Activated CD8-positive, alpha-beta T cell treated with anti-CD3 and anti-CD28 coated beads for 36 hours (primary cell): ENCODE data around the gene SPRR1A. TPM values are rescaled to one million over a fixed set of nuclear protein-coding genes. Genes with fewer than 3 reads are reported as not detected.

Source experiments
- ATAC-seq: fragments of 200-7000 bp; cut with Tn5 transposase; one replicate; pipeline ENCODE4 v1.10.0; 2021; ENCODE audit warnings: mild to moderate bottlenecking, moderate library complexity
- CTCF ChIA-PET: fragments of 350-600 bp; sonication (Branson Sonifier 250); formaldehyde crosslinking; loops from one replicate; lab custom pipeline; 2021; ENCODE audit warnings: antibody characterized with exemption; lab: Charles Lee
- POLR2A ChIA-PET: fragments of 350-600 bp; sonication (Branson Sonifier 250); formaldehyde crosslinking; loops from one replicate; lab custom pipeline; 2021; ENCODE audit warnings: antibody characterized with exemption; lab: Charles Lee
- DNase-seq: peaks from one replicate; pipeline ENCODE4 v3.0.0-alpha.2; 2020
- H3K27ac Mint-ChIP-seq: one replicate; pipeline ENCODE4 v1.8.0; 2021; ENCODE audit warnings: mild to moderate bottlenecking, mixed read lengths
- H3K27me3 Mint-ChIP-seq: one replicate; pipeline ENCODE4 v1.8.0; 2021; ENCODE audit warnings: mixed read lengths
- H3K36me3 Mint-ChIP-seq: one replicate; pipeline ENCODE4 v1.8.0; 2021; ENCODE audit warnings: low read depth, mixed read lengths
- H3K4me1 Mint-ChIP-seq: one replicate; pipeline ENCODE4 v1.8.0; 2021; ENCODE audit warnings: low read depth, mixed read lengths
- H3K4me3 Mint-ChIP-seq: one replicate; pipeline ENCODE4 v1.8.0; 2021; ENCODE audit warnings: mild to moderate bottlenecking, moderate library complexity, mixed read lengths
- H3K9me3 Mint-ChIP-seq: one replicate; pipeline ENCODE4 v1.8.0; 2021; ENCODE audit warnings: mixed read lengths
- CTCF ChIP-seq: fragments of 200-600 bp; IDR thresholded peaks from one replicate; pipeline ENCODE4 v1.8.0; 2022; ENCODE audit warnings: antibody characterized with exemption, mild to moderate bottlenecking
- intact Hi-C: fragments of 100-400 bp; cut with micrococcal nuclease; formaldehyde crosslinking; loops from one replicate; pipeline ENCODE4 v1.10.0; 2022
- total RNA-seq, 2 experiments: library from RNA; stranded (reverse); gene quantifications; one replicate each; pipeline ENCODE4 v1.2.3, GENCODE V29; 2021

The SPRR1A gene
- not detected for total RNA-seq

- POLR2A ChIA-PET = no interaction called here
- CTCF ChIA-PET = no interaction called here
- TF ChIP-seq CTCF = no peak
Measured at GRCh38 chr1:152983743-152984142, at the start of gene SPRR1A. TSS of gene SPRR1A (plus strand) at chr1:152984081. CDS start at chr1:152985231, 1,150 bp downstream.

GRCh38 chr1:152940614-152941013 is 43.3 kb upstream of the SPRR1A start:
- H3K9me3 Mint-ChIP-seq = peaks cover 1% of the 10 kb centered on the region
- H3K27me3 Mint-ChIP-seq = peaks cover 6% of the 10 kb centered on the region
- no peaks in the 10 kb centered on the region for H3K4me1 Mint-ChIP-seq
- ChIA-PET POLR2A (no interaction called here), CTCF (no interaction called here)
- no peak for TF ChIP-seq CTCF
- no peak overlapping the region for H3K4me3 Mint-ChIP-seq
- ATAC-seq = no peak
- DNase-seq = no peak
- H3K27ac Mint-ChIP-seq = no peak overlapping the region
- intact Hi-C loops = no loop called here
- no peaks in the 10 kb centered on the region for H3K36me3 Mint-ChIP-seq

More at GRCh38 chr1:152983743-152984142, at the start of gene SPRR1A:
- no peaks in the 10 kb centered on the region for H3K9me3 Mint-ChIP-seq
- no peak within 1 kb of the TSS for H3K4me3 Mint-ChIP-seq
- DNase-seq (no peak), ATAC-seq (no peak)
- intact Hi-C loops = no loop called here
- peaks cover 24% of the 10 kb centered on the region for H3K27me3 Mint-ChIP-seq
- H3K27ac Mint-ChIP-seq = no peak within 1 kb of the TSS
- H3K4me1 Mint-ChIP-seq = no peaks in the 10 kb centered on the region
- no peaks in the 10 kb centered on the region for H3K36me3 Mint-ChIP-seq

- CTCF ChIA-PET = no interaction called here
- POLR2A ChIA-PET = no interaction called here
- DNase-seq = no peak
- no peak for ATAC-seq
- Mint-ChIP-seq H3K4me3 (no peak overlapping the region), H3K27ac (no peak overlapping the region), H3K9me3 (peaks cover 1% of the 10 kb centered on the region), H3K4me1 (no peaks in the 10 kb centered on the region), H3K36me3 (no peaks in the 10 kb centered on the region), H3K27me3 (peaks cover 5% of the 10 kb centered on the region)
- intact Hi-C loops = no loop called here
- no peak for TF ChIP-seq CTCF
Measured at GRCh38 chr1:152941037-152941711, 42.7 kb upstream of the SPRR1A start.

GRCh38 chr1:152942161-152942560 is 41.7 kb upstream of the SPRR1A start:
- TF ChIP-seq CTCF = no peak
- no peak overlapping the region for H3K4me3 Mint-ChIP-seq
- DNase-seq (no peak), ATAC-seq (no peak)
- H3K27me3 Mint-ChIP-seq = peaks cover 8% of the 10 kb centered on the region
- H3K4me1 Mint-ChIP-seq = no peaks in the 10 kb centered on the region
- CTCF ChIA-PET = no interaction called here
- no peak overlapping the region for H3K27ac Mint-ChIP-seq
- POLR2A ChIA-PET = no interaction called here
- H3K36me3 Mint-ChIP-seq = no peaks in the 10 kb centered on the region
- intact Hi-C loops = no loop called here
- H3K9me3 Mint-ChIP-seq = no peaks in the 10 kb centered on the region

- POLR2A ChIA-PET = interaction anchor here (0.9 kb wide), 1 partner anchor 427 kb away, joined by 3 read pairs; no protein-coding TSS in a partner anchor
- H3K27ac Mint-ChIP-seq = no peak overlapping the region
- ATAC-seq (no peak), DNase-seq (no peak)
- H3K9me3 Mint-ChIP-seq = no peaks in the 10 kb centered on the region
- intact Hi-C loops = no loop called here
- no peaks in the 10 kb centered on the region for H3K36me3 Mint-ChIP-seq
- H3K27me3 Mint-ChIP-seq = peaks cover 5% of the 10 kb centered on the region
- no peaks in the 10 kb centered on the region for H3K4me1 Mint-ChIP-seq
- H3K4me3 Mint-ChIP-seq = no peak overlapping the region
- CTCF ChIA-PET = no interaction called here
- no peak for TF ChIP-seq CTCF
Measured at GRCh38 chr1:152946248-152946647, 37.6 kb upstream of the SPRR1A start.
